AG04450 (cell line): ENCODE results near the gene PYY. TPM values are rescaled to one million over a fixed set of nuclear protein-coding genes. Genes with fewer than 3 reads are reported as not detected.
"Not testable (repeated sequence)": the region's sequence is repeated elsewhere in the genome, so short reads cannot be mapped to it uniquely, and the experiment has no call there.

ENCODE experiments used
- CTCF ChIA-PET: fragments of 300-600, 350-600 bp; formaldehyde crosslinking; extraction: SDS; loops from one replicate; lab custom pipeline; 2022; ENCODE audit warnings: antibody characterized with exemption, inconsistent platforms; lab: Charles Lee
- POLR2A ChIA-PET: fragments of 350-600 bp; formaldehyde crosslinking; extraction: SDS; loops from one replicate; lab custom pipeline; 2021; ENCODE audit warnings: antibody characterized with exemption, inconsistent platforms; lab: Yijun Ruan, JAX
- DNase-seq: peaks from one replicate; pipeline ENCODE4 v3.0.0-alpha.2; 2011; ENCODE audit warnings: low read depth, low spot score
- H3K27ac ChIP-seq: one replicate; pipeline ENCODE4 v1.5.1; 2012; ENCODE audit warnings: low read depth, low read length, control low read depth
- H3K27me3 ChIP-seq: one replicate; pipeline ENCODE4 v1.6.0; 2012; ENCODE audit warnings: low read length; ENCODE audit not compliant: control insufficient read depth, insufficient read depth
- H3K4me3 ChIP-seq: 2 replicates; pipeline ENCODE4 v1.5.1; 2011; ENCODE audit warnings: mild to moderate bottlenecking, low read depth, low read length, control low read depth
- H3K9me3 ChIP-seq: 2 replicates; pipeline ENCODE4 v1.5.1; 2012; ENCODE audit warnings: low read length; ENCODE audit not compliant: control insufficient read depth, insufficient read depth
- CTCF ChIP-seq: IDR thresholded peaks from 2 replicates; pipeline ENCODE4 v1.5.1; 2011; ENCODE audit warnings: low read depth, low read length, control low read depth, inconsistent platforms
- polyA plus RNA-seq: library from polyadenylated mRNA; depleted of rRNA; stranded (reverse); fragments of >200 nt; gene quantifications from 2 replicates; pipeline ENCODE4 v1.2.3, GENCODE V29; 2011

The PYY gene
- polyA plus RNA-seq, 1 experiment: not detected

- H3K27me3 ChIP-seq: peaks cover 25% of the 10 kb centered on the region
- ChIA-PET POLR2A (no interaction called here), CTCF (interaction anchor here (0.6 to 1.3 kb wide), 3 partner anchors 24 to 89 kb away, joined by 3 to 8 read pairs (median 3); no protein-coding TSS in a partner anchor)
- H3K4me3 ChIP-seq: peak overlapping the region; percentile 27
- H3K9me3 ChIP-seq: no peaks in the 10 kb centered on the region
- H3K27ac ChIP-seq: no peak overlapping the region
- DNase-seq: no peak
- no peak for TF ChIP-seq CTCF
These were observed 13.6 kb upstream of the PYY start for GRCh38 chr17:43967251-43967875.

- H3K27me3 ChIP-seq: peaks cover 32% of the 10 kb centered on the region
- no peak overlapping the region for H3K27ac ChIP-seq
- no peaks in the 10 kb centered on the region for H3K9me3 ChIP-seq
- DNase-seq: no peak
- ChIA-PET POLR2A (no interaction called here), CTCF (no interaction called here)
- H3K4me3 ChIP-seq: no peak overlapping the region
- TF ChIP-seq CTCF: no peak
These were observed 12.5 kb upstream of the PYY start for GRCh38 chr17:43966276-43966675.

GRCh38 chr17:43962479-43962878 is 8.7 kb upstream of the PYY start:
- CTCF ChIA-PET: interaction anchor here (5.7 kb wide), 1 partner anchor 19 kb away, joined by 35 read pairs; the partner anchor contains the start of gene PPY
- POLR2A ChIA-PET: interaction anchor here (0.7 kb wide), 1 partner anchor 153 kb away, joined by 8 read pairs; no protein-coding TSS in a partner anchor
- H3K27me3 ChIP-seq: peaks cover 32% of the 10 kb centered on the region
- TF ChIP-seq CTCF: no peak
- H3K9me3 ChIP-seq: no peaks in the 10 kb centered on the region
- H3K4me3 ChIP-seq: no peak overlapping the region
- DNase-seq: no peak
- H3K27ac ChIP-seq: no peak overlapping the region

- ChIA-PET CTCF (interaction anchor here (0.8 to 5.7 kb wide), 2 partner anchors 19 to 206 kb away, joined by 3 to 35 read pairs; partner anchors contain the start of gene PPY), POLR2A (interaction anchor here (0.7 kb wide), 1 partner anchor 154 kb away, joined by 8 read pairs; no protein-coding TSS in a partner anchor)
- DNase-seq: no peak
- Histone ChIP-seq H3K9me3 (no peaks in the 10 kb centered on the region), H3K27ac (no peak overlapping the region), H3K27me3 (peaks cover 28% of the 10 kb centered on the region), H3K4me3 (no peak overlapping the region)
- TF ChIP-seq CTCF: no peak
These were observed 8.2 kb upstream of the PYY start for GRCh38 chr17:43961954-43962353.

GRCh38 chr17:43961292-43961691 is 7.6 kb upstream of the PYY start:
- H3K9me3 ChIP-seq, H3K27ac ChIP-seq, DNase-seq, POLR2A ChIA-PET, H3K4me3 ChIP-seq: not testable (repeated sequence)
- H3K27me3 ChIP-seq: peaks cover 28% of the 10 kb centered on the region
- CTCF ChIA-PET: interaction anchor here (0.8 to 5.7 kb wide), 2 partner anchors 18 to 207 kb away, joined by 3 to 35 read pairs; partner anchors contain the start of gene PPY
